H9 (cell line): ENCODE results near the gene APPBP2. TPM values are rescaled to one million over a fixed set of nuclear protein-coding genes. Genes with fewer than 3 reads are reported as not detected.

Experiments used
- DNase-seq: peaks from one replicate; pipeline ENCODE4 v3.0.0-alpha.2; 2017
- H2AFZ ChIP-seq: one replicate; pipeline ENCODE4 v1.6.1; 2013; ENCODE audit warnings: mild to moderate bottlenecking, low read length, control low read depth, moderate library complexity
- H2AK5ac ChIP-seq: 2 replicates; pipeline ENCODE4 v1.6.1; 2013; ENCODE audit warnings: low read length, control low read depth, mixed read lengths; ENCODE audit not compliant: insufficient read length
- H2BK120ac ChIP-seq: one replicate; pipeline ENCODE4 v1.6.1; 2013; ENCODE audit warnings: low read depth, mild to moderate bottlenecking, low read length, control low read depth, inconsistent platforms; ENCODE audit not compliant: poor library complexity, severe bottlenecking
- H2BK12ac ChIP-seq: 2 replicates; pipeline ENCODE4 v1.6.1; 2013; ENCODE audit warnings: low read length, control low read depth, mixed read lengths, low read depth; ENCODE audit not compliant: insufficient read length
- H2BK15ac ChIP-seq: 2 replicates; pipeline ENCODE4 v1.6.1; 2013; ENCODE audit warnings: low read depth, low read length, control low read depth
- H2BK20ac ChIP-seq: one replicate; pipeline ENCODE4 v1.6.1; 2013; ENCODE audit warnings: low read depth, mild to moderate bottlenecking, low read length, control low read depth, inconsistent platforms; ENCODE audit not compliant: poor library complexity, severe bottlenecking
- H2BK5ac ChIP-seq: 2 replicates; pipeline ENCODE4 v1.6.1; 2013; ENCODE audit warnings: low read length, control low read depth, mixed read lengths; ENCODE audit not compliant: insufficient read length
- H3K14ac ChIP-seq: 2 replicates; pipeline ENCODE4 v1.6.1; 2013; ENCODE audit warnings: low read length, control low read depth; ENCODE audit not compliant: insufficient read depth
- H3K18ac ChIP-seq: 2 replicates; pipeline ENCODE4 v1.6.1; 2013; ENCODE audit warnings: low read depth, mild to moderate bottlenecking, mixed read lengths, low read length, control low read depth; ENCODE audit not compliant: insufficient read length
- H3K23ac ChIP-seq: 2 replicates; pipeline ENCODE4 v1.6.1; 2013; ENCODE audit warnings: low read length, control low read depth, mixed read lengths, low read depth; ENCODE audit not compliant: insufficient read length
- H3K23me2 ChIP-seq: 2 replicates; pipeline ENCODE4 v1.6.1; 2013; ENCODE audit warnings: low read depth, mild to moderate bottlenecking, mixed read lengths, low read length, control low read depth; ENCODE audit not compliant: insufficient read length, poor library complexity, severe bottlenecking
- H3K27ac ChIP-seq: 2 replicates; pipeline ENCODE4 v1.5.1; 2013; ENCODE audit warnings: low read length, control low read depth, mixed read lengths, low read depth; ENCODE audit not compliant: insufficient read length
- H3K27me3 ChIP-seq: 2 replicates; pipeline ENCODE4 v1.6.1; 2013; ENCODE audit warnings: low read length, control low read depth, inconsistent platforms; ENCODE audit not compliant: insufficient read depth
- H3K4ac ChIP-seq: 2 replicates; pipeline ENCODE4 v1.6.1; 2013; ENCODE audit warnings: low read depth, mild to moderate bottlenecking, control low read depth, inconsistent platforms, low read length, moderate library complexity
- H3K4me1 ChIP-seq: 2 replicates; pipeline ENCODE4 v1.6.1; 2013; ENCODE audit warnings: low read length, control low read depth, inconsistent platforms; ENCODE audit not compliant: insufficient read depth
- H3K4me2 ChIP-seq: 2 replicates; pipeline ENCODE4 v1.6.1; 2013; ENCODE audit warnings: low read length, control low read depth, mixed read lengths; ENCODE audit not compliant: insufficient read length, insufficient read depth
- H3K56ac ChIP-seq: 2 replicates; pipeline ENCODE4 v1.6.1; 2013; ENCODE audit warnings: low read depth, mild to moderate bottlenecking, mixed read lengths, low read length, control low read depth; ENCODE audit not compliant: insufficient read length
- H3K79me1 ChIP-seq: 2 replicates; pipeline ENCODE4 v1.6.1; 2013; ENCODE audit warnings: low read depth, mild to moderate bottlenecking, moderate library complexity, low read length, control low read depth, inconsistent platforms; ENCODE audit not compliant: insufficient read depth, poor library complexity, severe bottlenecking
- H3K79me2 ChIP-seq: 2 replicates; pipeline ENCODE4 v1.6.1; 2013; ENCODE audit warnings: low read length, control low read depth, inconsistent platforms; ENCODE audit not compliant: insufficient read depth
- H3K9ac ChIP-seq: 2 replicates; pipeline ENCODE4 v1.6.1; 2013; ENCODE audit warnings: low read length, control low read depth, mixed read lengths; ENCODE audit not compliant: insufficient read length; ENCODE audit errors: extremely low read depth
- H3K9me3 ChIP-seq: one replicate; pipeline ENCODE4 v1.6.1; 2013; ENCODE audit warnings: low read depth, low read length, inconsistent platforms; ENCODE audit not compliant: control insufficient read depth
- H3T11ph ChIP-seq: one replicate; pipeline ENCODE4 v1.6.1; 2013; ENCODE audit warnings: mild to moderate bottlenecking, low read length, control low read depth, inconsistent platforms
- H4K20me1 ChIP-seq: one replicate; pipeline ENCODE4 v1.6.1; 2013; ENCODE audit not compliant: control insufficient read depth, insufficient read length, insufficient read depth
- H4K5ac ChIP-seq: 2 replicates; pipeline ENCODE4 v1.6.1; 2013; ENCODE audit warnings: low read depth, mild to moderate bottlenecking, mixed read lengths, low read length, control low read depth; ENCODE audit not compliant: insufficient read length
- H4K8ac ChIP-seq: replicated peaks from 2 replicates; pipeline ENCODE4 v1.6.1; 2013; ENCODE audit warnings: low read length, control low read depth, mixed read lengths, low read depth; ENCODE audit not compliant: insufficient read length
- H4K91ac ChIP-seq: 2 replicates; pipeline ENCODE4 v1.6.1; 2013; ENCODE audit warnings: low read depth, mild to moderate bottlenecking, moderate library complexity, mixed read lengths, low read length, control low read depth; ENCODE audit not compliant: insufficient read length
- H3K27ac Mint-ChIP-seq, 3 experiments: 2 replicates in 2 of 3; 3 replicates in 1 of 3; pipeline ENCODE4 v1.8.0; 2020 to 2021; ENCODE audit warnings: mixed read lengths in 3 of 3, mild to moderate bottlenecking in 1 of 3, moderate library complexity in 1 of 3
- H3K27me3 Mint-ChIP-seq: 2 replicates; pipeline ENCODE4 v1.8.0; 2021; ENCODE audit warnings: low read depth, mild to moderate bottlenecking, moderate library complexity, mixed read lengths
- H3K36me3 Mint-ChIP-seq, 3 experiments: 2 replicates in 2 of 3; 3 replicates in 1 of 3; pipeline ENCODE4 v1.8.0; 2020 to 2021; ENCODE audit warnings: low read depth in 3 of 3, mixed read lengths in 3 of 3; ENCODE audit not compliant: insufficient read depth in 1 of 3
- H3K4me1 Mint-ChIP-seq, 2 experiments: 2 replicates each; pipeline ENCODE4 v1.8.0; 2020; ENCODE audit warnings: mixed read lengths in 2 of 2
- H3K4me3 Mint-ChIP-seq, 2 experiments: 2 replicates in 1 of 2; 3 replicates in 1 of 2; pipeline ENCODE4 v1.8.0; 2020 to 2021; ENCODE audit warnings: mild to moderate bottlenecking in 2 of 2, mixed read lengths in 2 of 2, moderate library complexity in 1 of 2
- H3K9me3 Mint-ChIP-seq, 2 experiments: 2 replicates in 1 of 2; 3 replicates in 1 of 2; pipeline ENCODE4 v1.8.0; 2020; ENCODE audit warnings: mild to moderate bottlenecking in 2 of 2, mixed read lengths in 2 of 2, moderate library complexity in 1 of 2
- CTCF ChIP-seq: fragments of 200-600 bp; sonication (generic); conservative IDR thresholded peaks from 3 replicates; pipeline ENCODE4 v1.8.0; 2021; ENCODE audit warnings: antibody characterized with exemption, mild to moderate bottlenecking
- WGBS: extraction: QIAGEN DNeasy Blood & Tissue Kit; methylation state at CpG from one replicate; pipeline ENCODE4 v1.1.7; 2013; ENCODE audit warnings: missing lambda C conversion rate, low lambda C conversion rate, mixed read lengths; ENCODE audit not compliant: insufficient read length; ENCODE audit errors: extremely low coverage; 5-methylcytosine and 5-hydroxymethylcytosine counted together
- total RNA-seq: library from RNA; stranded (reverse); gene quantifications from 2 replicates; pipeline ENCODE4 v1.2.1, GENCODE V29; 2021

Gene APPBP2
- total RNA-seq, 1 experiment from 2014 or later: 17.0 TPM

DNA sequence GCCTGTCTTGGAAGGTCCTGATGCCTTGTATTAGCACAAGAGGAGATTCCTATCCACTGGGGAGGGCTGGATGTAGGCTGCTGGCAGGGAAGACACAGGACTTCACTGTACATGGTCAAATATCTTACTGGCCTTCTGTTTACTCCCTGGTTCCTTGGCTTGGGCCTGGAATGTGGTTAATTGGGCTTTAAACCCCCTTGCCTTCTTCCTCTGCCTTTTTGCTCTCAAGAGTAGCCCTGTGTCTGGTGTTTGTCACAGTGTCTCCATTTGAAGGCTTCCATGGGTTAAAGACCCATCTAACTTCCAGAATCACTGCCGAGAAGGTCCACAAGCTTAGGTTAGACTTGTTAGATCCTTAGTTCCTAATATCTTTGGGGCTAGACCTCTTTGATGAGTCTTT is 110.9 kb downstream of the APPBP2 start:
- H3K4me1 Mint-ChIP-seq: no peaks in the 10 kb centered on the region
- Histone ChIP-seq H2BK5ac (no peak overlapping the region), H3K27me3 (no peaks in the 10 kb centered on the region), H3K79me1 (no peaks in the 10 kb centered on the region), H3K18ac (no peak overlapping the region), H2BK15ac (no peak overlapping the region), H3K79me2 (no peaks in the 10 kb centered on the region), H3K56ac (no peak overlapping the region), H4K5ac (no peak overlapping the region), H4K91ac (no peak overlapping the region), H3K27ac (no peak overlapping the region), H3K4me2 (no peak overlapping the region), H2BK12ac (no peak overlapping the region), H2BK120ac (no peak overlapping the region), H4K8ac (no peak overlapping the region), H3K9ac (no peak overlapping the region), H3K9me3 (no peaks in the 10 kb centered on the region), H2AFZ (no peak overlapping the region), H2AK5ac (no peak overlapping the region), H3K4me1 (no peaks in the 10 kb centered on the region), H2BK20ac (no peak overlapping the region), H3K4ac (no peak overlapping the region), H3K23ac (no peak overlapping the region), H4K20me1 (no peaks in the 10 kb centered on the region), H3K14ac (no peak overlapping the region), H3T11ph (no peak overlapping the region), H3K23me2 (no peaks in the 10 kb centered on the region)
- peaks cover 0 to 1% (median 0%) of the 10 kb centered on the region in 3 experiments; a peak in 1 of 7 replicates for H3K36me3 Mint-ChIP-seq
- no CpG with 5 or more reads among the region's 1 CpG for WGBS
- no peak for TF ChIP-seq CTCF
- no peaks in the 10 kb centered on the region for H3K27me3 Mint-ChIP-seq
- peaks cover 5 to 8% of the 10 kb centered on the region in 2 experiments for H3K9me3 Mint-ChIP-seq
- peak overlapping the region in 1 of 3 experiments; percentile 59; a peak in 1 of 7 replicates for H3K27ac Mint-ChIP-seq
- DNase-seq: no peak
- H3K4me3 Mint-ChIP-seq: no peak overlapping the region
